Memory B cell (primary cell): Measurements from ENCODE around the gene CLDN16.
A peak's percentile ranks its signal among the peaks of the same experiment; 100 is the strongest.

Experiments
- ATAC-seq: fragments of 150-1000 bp; cut with Tn5 transposase; 2 replicates; pipeline ENCODE4 v1.10.0; 2021; ENCODE audit warnings: low read depth, mild to moderate bottlenecking, moderate library complexity
- DNase-seq, 2 donors: peaks; one replicate each; pipeline ENCODE4 v3.0.0; 2022; ENCODE audit warnings: low spot score in 2 of 2
- H3K27ac Mint-ChIP-seq: one replicate; pipeline ENCODE4 v1.8.0; 2022; ENCODE audit warnings: mild to moderate bottlenecking, moderate library complexity, mixed read lengths
- H3K27me3 Mint-ChIP-seq: one replicate; pipeline ENCODE4 v1.8.0; 2022; ENCODE audit warnings: mixed read lengths
- H3K36me3 Mint-ChIP-seq: one replicate; pipeline ENCODE4 v1.8.0; 2022; ENCODE audit warnings: mild to moderate bottlenecking, mixed read lengths
- H3K4me1 Mint-ChIP-seq: one replicate; pipeline ENCODE4 v1.8.0; 2022; ENCODE audit warnings: mixed read lengths
- H3K4me3 Mint-ChIP-seq: one replicate; pipeline ENCODE4 v1.8.0; 2022; ENCODE audit warnings: mild to moderate bottlenecking, moderate library complexity, mixed read lengths
- H3K9me3 Mint-ChIP-seq: one replicate; pipeline ENCODE4 v1.8.0; 2022; ENCODE audit warnings: mixed read lengths

CLDN16 gene

GRCh38 chr3:190366133-190366532 is 21.8 kb upstream of the CLDN16 start:
- Mint-ChIP-seq H3K27me3 (no peaks in the 10 kb centered on the region), H3K36me3 (no peaks in the 10 kb centered on the region), H3K27ac (no peak overlapping the region), H3K4me3 (no peak overlapping the region), H3K9me3 (no peaks in the 10 kb centered on the region), H3K4me1 (no peaks in the 10 kb centered on the region)
- DNase-seq, result no peak
- ATAC-seq, result no peak

DNA sequence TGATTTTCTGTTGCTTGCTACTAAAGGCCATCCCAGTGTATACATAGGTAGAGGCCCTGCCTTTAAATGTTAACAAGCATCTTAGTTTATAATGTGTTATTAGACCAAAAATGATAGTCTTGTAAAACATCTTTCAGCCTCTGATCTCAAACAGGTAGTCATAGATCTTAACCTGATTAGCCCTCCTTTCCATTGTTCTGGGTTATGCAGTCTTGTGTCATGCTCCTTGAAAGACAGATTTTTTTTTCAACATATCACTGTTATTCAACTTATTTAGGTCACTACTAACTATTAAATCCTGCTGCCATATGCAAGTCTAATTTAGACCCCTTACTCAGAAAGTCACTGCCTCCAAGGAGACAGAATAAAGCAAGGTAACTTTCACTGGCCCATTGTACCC is 19.1 kb upstream of the CLDN16 start:
- H3K27ac Mint-ChIP-seq, result no peak overlapping the region
- H3K4me3 Mint-ChIP-seq, result no peak overlapping the region
- no peaks in the 10 kb centered on the region for H3K4me1 Mint-ChIP-seq
- no peaks in the 10 kb centered on the region for H3K36me3 Mint-ChIP-seq
- H3K9me3 Mint-ChIP-seq, result no peaks in the 10 kb centered on the region
- ATAC-seq (no peak), DNase-seq (no peak)
- peaks cover 1% of the 10 kb centered on the region for H3K27me3 Mint-ChIP-seq

DNA sequence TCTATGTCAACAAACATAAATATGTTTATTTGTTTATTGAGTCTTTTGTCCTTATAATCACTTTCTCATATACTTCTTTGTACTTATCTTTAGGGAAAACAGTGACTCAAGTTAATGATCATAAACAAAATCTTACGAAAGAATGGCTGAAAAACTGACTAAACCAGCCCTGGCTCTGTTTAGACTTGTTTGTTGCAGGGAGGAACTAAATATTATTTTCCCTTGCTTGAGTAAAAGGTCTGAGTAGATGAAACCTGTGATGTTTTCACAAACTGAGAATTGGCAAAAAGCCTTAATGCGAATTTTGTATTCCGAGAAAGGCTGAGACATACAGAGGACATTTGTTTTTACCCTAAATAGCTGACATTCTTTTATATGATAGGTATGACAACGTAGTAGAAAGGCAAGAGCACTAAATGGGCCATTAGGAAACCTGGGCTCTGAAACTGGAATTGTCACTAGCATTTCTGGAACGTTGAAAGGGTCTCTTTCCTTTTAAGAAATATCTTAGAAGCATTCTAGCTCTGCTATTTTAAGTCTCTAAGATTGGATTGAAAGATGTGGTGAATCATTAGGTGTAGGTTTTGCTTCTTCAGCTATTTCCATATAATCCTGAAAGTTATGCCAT is 18.2 kb upstream of the CLDN16 start:
- Mint-ChIP-seq H3K4me3 (no peak overlapping the region), H3K9me3 (no peaks in the 10 kb centered on the region), H3K27me3 (peaks cover 3% of the 10 kb centered on the region), H3K27ac (no peak overlapping the region), H3K36me3 (no peaks in the 10 kb centered on the region), H3K4me1 (no peaks in the 10 kb centered on the region)
- DNase-seq, result no peak
- no peak for ATAC-seq

DNA sequence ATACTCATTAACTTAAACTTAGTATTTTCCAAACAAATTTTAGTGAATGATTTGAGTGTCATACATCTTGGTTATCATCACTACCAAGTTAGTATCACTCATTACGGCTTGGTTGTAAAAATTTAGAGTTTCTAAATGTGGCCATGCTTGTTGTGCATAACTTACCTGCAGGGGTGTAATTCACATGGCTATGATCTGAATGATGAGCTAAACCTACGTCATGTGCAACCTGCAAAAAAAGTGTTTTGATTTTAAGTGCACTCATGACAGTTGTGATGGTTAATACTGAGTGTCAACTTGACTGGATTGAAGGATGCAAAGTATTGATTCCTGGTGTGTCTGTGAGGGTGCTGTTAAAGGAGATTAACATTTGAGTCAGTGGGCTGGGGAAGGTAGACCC is 17.6 kb upstream of the CLDN16 start:
- Mint-ChIP-seq H3K9me3 (no peaks in the 10 kb centered on the region), H3K4me3 (no peak overlapping the region)
- no peak for ATAC-seq

GRCh38 chr3:190371152-190371551 is 16.8 kb upstream of the CLDN16 start:
- ATAC-seq (no peak), DNase-seq (no peak)
- H3K4me3 Mint-ChIP-seq, result no peak overlapping the region
- peaks cover 3% of the 10 kb centered on the region for H3K27me3 Mint-ChIP-seq
- no peaks in the 10 kb centered on the region for H3K4me1 Mint-ChIP-seq
- no peaks in the 10 kb centered on the region for H3K36me3 Mint-ChIP-seq
- H3K27ac Mint-ChIP-seq, result no peak overlapping the region
- H3K9me3 Mint-ChIP-seq, result no peaks in the 10 kb centered on the region

More for the DNA sequence above, 17.6 kb upstream of the CLDN16 start:
- no peak for DNase-seq
- Mint-ChIP-seq H3K36me3 (no peaks in the 10 kb centered on the region), H3K27ac (no peak overlapping the region), H3K4me1 (no peaks in the 10 kb centered on the region), H3K27me3 (peaks cover 3% of the 10 kb centered on the region)

DNA sequence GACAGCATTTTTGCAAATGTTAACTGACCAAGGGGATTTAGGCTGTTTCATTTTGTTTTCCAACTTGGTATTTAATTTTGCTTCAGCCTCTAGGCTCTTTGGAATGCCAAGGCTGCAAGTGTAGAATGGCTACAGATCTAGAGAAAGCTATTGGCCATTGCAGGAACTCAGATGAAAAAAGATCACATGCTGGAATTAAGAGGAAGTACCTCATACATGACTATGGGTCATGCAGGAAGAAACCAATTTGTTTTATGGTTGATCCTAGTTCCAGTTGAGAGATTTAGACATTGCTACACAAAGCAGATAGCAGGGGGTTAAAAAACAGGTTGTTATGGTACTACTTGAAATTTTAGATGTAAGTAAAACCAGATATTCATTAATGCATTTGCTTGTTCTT is 12.7 kb upstream of the CLDN16 start:
- Mint-ChIP-seq H3K27ac (no peak overlapping the region), H3K9me3 (peaks cover 2% of the 10 kb centered on the region), H3K36me3 (no peaks in the 10 kb centered on the region), H3K4me1 (no peaks in the 10 kb centered on the region), H3K27me3 (peaks cover 5% of the 10 kb centered on the region), H3K4me3 (no peak overlapping the region)
- ATAC-seq, result no peak
- no peak for DNase-seq

GRCh38 chr3:190375671-190376070 is 12.3 kb upstream of the CLDN16 start:
- no peak overlapping the region for H3K27ac Mint-ChIP-seq
- no peak for DNase-seq
- H3K27me3 Mint-ChIP-seq, result peaks cover 5% of the 10 kb centered on the region
- no peaks in the 10 kb centered on the region for H3K36me3 Mint-ChIP-seq
- ATAC-seq, result no peak
- no peaks in the 10 kb centered on the region for H3K4me1 Mint-ChIP-seq
- H3K4me3 Mint-ChIP-seq, result no peak overlapping the region
- peaks cover 2% of the 10 kb centered on the region for H3K9me3 Mint-ChIP-seq

DNA sequence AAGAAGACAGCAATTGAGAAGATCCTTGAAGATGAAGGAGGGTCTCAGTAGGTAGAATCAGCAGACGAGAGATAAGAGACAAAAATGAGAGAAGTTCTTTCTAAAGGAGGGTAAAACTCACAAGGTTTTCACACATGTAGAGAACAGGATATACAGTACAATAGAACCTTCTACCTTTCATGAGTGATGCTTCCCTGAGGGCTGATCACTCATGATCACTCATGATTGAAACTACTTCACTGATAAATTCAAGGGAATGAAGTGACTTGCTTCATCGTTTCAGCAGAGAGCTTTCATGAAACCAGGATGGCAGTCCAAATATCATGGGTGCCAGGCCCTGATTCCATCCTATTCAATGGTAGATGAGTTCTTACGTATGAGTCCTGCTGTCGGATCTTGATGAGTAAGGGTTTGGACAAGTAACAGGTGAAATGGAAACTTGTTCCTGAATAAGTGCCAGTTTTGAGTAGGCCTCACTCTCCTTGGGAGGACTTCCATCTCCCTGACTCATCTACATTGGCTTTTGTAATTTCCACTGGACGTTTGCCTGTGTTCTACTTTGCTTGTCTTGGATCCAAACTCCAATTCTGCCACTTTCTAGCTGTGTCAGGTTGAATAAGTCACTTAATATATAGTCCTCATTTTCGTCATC is 9.6 kb upstream of the CLDN16 start:
- Mint-ChIP-seq H3K36me3 (no peaks in the 10 kb centered on the region), H3K4me1 (no peaks in the 10 kb centered on the region), H3K27ac (no peak overlapping the region), H3K9me3 (peaks cover 2% of the 10 kb centered on the region), H3K4me3 (no peak overlapping the region), H3K27me3 (peaks cover 3% of the 10 kb centered on the region)
- ATAC-seq, result no peak
- no peak for DNase-seq

DNA sequence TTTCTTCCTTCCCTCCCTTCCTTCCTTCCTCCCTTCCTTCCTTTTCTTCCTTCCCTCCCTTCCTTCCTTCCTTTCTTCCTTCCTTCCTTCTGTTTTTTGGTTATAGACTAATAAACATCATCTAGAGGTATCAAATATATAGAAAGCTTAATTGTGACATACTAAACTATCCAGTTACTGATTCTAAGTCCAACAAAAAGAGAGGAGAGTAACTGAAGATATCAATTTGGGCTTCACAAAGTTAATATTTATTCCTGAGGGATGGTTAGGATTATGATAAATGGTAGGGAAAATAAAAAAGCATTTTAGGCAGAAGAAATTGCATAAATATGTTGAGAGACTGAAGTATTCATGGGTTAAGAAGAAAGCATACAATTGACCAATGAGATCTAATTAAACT is 7.8 kb upstream of the CLDN16 start:
- peaks cover 2% of the 10 kb centered on the region for H3K27me3 Mint-ChIP-seq
- H3K9me3 Mint-ChIP-seq, result peaks cover 2% of the 10 kb centered on the region
- H3K27ac Mint-ChIP-seq, result no peak overlapping the region
- DNase-seq (no peak), ATAC-seq (no peak)
- no peak overlapping the region for H3K4me3 Mint-ChIP-seq
- H3K36me3 Mint-ChIP-seq, result no peaks in the 10 kb centered on the region
- no peaks in the 10 kb centered on the region for H3K4me1 Mint-ChIP-seq

- Mint-ChIP-seq H3K36me3 (no peaks in the 10 kb centered on the region), H3K4me3 (no peak overlapping the region), H3K4me1 (no peaks in the 10 kb centered on the region), H3K27ac (no peak overlapping the region), H3K27me3 (peaks cover 4% of the 10 kb centered on the region), H3K9me3 (peaks cover 2% of the 10 kb centered on the region)
- DNase-seq (no peak), ATAC-seq (no peak)
Observed at GRCh38 chr3:190381441-190381840, 6.5 kb upstream of the CLDN16 start.

GRCh38 chr3:190382082-190382481 is 5.9 kb upstream of the CLDN16 start:
- Mint-ChIP-seq H3K9me3 (peaks cover 2% of the 10 kb centered on the region), H3K27ac (no peak overlapping the region), H3K4me3 (no peak overlapping the region), H3K27me3 (peaks cover 4% of the 10 kb centered on the region), H3K4me1 (no peaks in the 10 kb centered on the region), H3K36me3 (no peaks in the 10 kb centered on the region)
- no peak for DNase-seq
- no peak for ATAC-seq

DNA sequence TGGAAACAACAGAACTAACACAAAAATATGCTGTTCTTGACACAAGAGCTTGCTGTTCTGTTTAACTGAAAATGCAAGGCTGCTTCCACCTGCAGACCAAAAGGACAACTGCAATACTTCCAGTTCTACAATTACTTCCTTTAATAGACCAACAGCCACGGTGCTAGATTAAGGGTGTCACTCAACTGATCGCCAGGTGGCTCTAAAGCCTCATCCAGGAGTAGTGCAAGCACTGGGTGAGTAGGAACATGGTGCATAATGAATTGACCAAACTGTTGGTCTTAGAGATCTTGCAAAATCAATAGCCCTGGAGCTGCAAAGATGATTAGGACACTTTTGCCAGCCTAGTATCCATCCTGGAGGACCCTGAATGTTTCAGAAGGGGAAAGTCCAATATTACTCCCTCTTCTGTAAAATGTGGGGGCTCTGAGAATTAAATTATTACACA is 3.6 kb upstream of the CLDN16 start:
- no peak overlapping the region for H3K4me3 Mint-ChIP-seq

GRCh38 chr3:190385731-190386688 is 2.0 kb upstream of the CLDN16 start:
- no peak overlapping the region for H3K27ac Mint-ChIP-seq
- H3K4me1 Mint-ChIP-seq, result no peaks in the 10 kb centered on the region
- DNase-seq, result no peak
- H3K27me3 Mint-ChIP-seq, result peaks cover 3% of the 10 kb centered on the region
- H3K36me3 Mint-ChIP-seq, result no peaks in the 10 kb centered on the region
- no peak overlapping the region for H3K4me3 Mint-ChIP-seq
- ATAC-seq, result no peak
- no peaks in the 10 kb centered on the region for H3K9me3 Mint-ChIP-seq

More for the DNA sequence above, 3.6 kb upstream of the CLDN16 start:
- DNase-seq, result no peak
- Mint-ChIP-seq H3K27ac (no peak overlapping the region), H3K36me3 (no peaks in the 10 kb centered on the region), H3K4me1 (no peaks in the 10 kb centered on the region), H3K9me3 (peaks cover 2% of the 10 kb centered on the region), H3K27me3 (peaks cover 3% of the 10 kb centered on the region)
- ATAC-seq, result peak; percentile 47

DNA sequence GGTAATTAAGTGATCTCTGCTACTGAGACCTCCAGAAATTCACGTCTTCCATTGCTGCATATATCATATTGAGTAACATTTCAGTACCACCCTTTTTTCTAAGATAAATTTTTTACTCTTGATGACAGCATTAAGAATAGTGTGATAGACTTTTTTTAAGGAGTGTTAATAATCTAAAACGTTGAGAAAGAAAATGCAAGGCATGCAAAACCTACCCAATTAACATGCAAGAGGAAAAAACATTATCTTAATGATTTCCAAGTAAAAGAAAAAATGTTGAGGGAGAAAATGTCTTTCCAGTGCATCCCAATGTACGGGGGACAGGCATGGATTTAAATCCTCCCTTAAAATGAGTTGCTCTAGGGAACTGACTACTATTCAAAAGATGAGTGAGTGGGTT is 740 bp downstream of the CLDN16 start:
- Mint-ChIP-seq H3K9me3 (no peaks in the 10 kb centered on the region), H3K36me3 (no peaks in the 10 kb centered on the region), H3K27me3 (peaks cover 3% of the 10 kb centered on the region), H3K4me1 (no peaks in the 10 kb centered on the region), H3K4me3 (no peak overlapping the region), H3K27ac (no peak overlapping the region)
- DNase-seq, result no peak
- no peak for ATAC-seq
